Stimulated activated CD4-positive, alpha-beta T cell treated with anti-CD3 and anti-CD28 coated beads, Interleukin-2, amount 100 ng/mL, for 24 hours (primary cell): Measurements from ENCODE around the gene CPVL.

Experiments used
- DNase-seq, 2 donors: peaks; one replicate each; pipeline ENCODE4 v3.0.0-alpha.2; 2020

The CPVL gene

GRCh38 chr7:29090151-29090805, 56.1 kb downstream of the CPVL start:
- no peak for DNase-seq

GRCh38 chr7:29087840-29088170, 58.5 kb downstream of the CPVL start:
- no peak for DNase-seq

- DNase-seq = no peak
Observed at GRCh38 chr7:29086545-29086944, 59.8 kb downstream of the CPVL start.

- no peak for DNase-seq
Observed at GRCh38 chr7:29084832-29085231, 61.5 kb downstream of the CPVL start.

GRCh38 chr7:29080803-29081202, 65.5 kb downstream of the CPVL start:
- no peak for DNase-seq

- no peak for DNase-seq
Observed at GRCh38 chr7:29078311-29079260, 67.8 kb downstream of the CPVL start.

- no peak for DNase-seq
Observed at GRCh38 chr7:29077854-29078253, 68.5 kb downstream of the CPVL start.

- DNase-seq = no peak
Observed at GRCh38 chr7:29077176-29077575, 69.2 kb downstream of the CPVL start.

- no peak for DNase-seq
Observed at GRCh38 chr7:29076631-29077030, 69.7 kb downstream of the CPVL start.

- no peak for DNase-seq
Observed at GRCh38 chr7:29075606-29076005, 70.7 kb downstream of the CPVL start.

GRCh38 chr7:29071203-29071874, 75.0 kb downstream of the CPVL start:
- no peak for DNase-seq

GRCh38 chr7:29066641-29067040, 79.7 kb downstream of the CPVL start:
- DNase-seq = no peak

GRCh38 chr7:29065181-29065857, 81.0 kb downstream of the CPVL start:
- DNase-seq = no peak

- no peak for DNase-seq
Observed at GRCh38 chr7:29063872-29064271, 82.5 kb downstream of the CPVL start.

- DNase-seq = no peak
Observed at GRCh38 chr7:29063236-29063635, 83.1 kb downstream of the CPVL start.

GRCh38 chr7:29053105-29053872, 93.0 kb downstream of the CPVL start:
- no peak for DNase-seq

GRCh38 chr7:29046978-29047377, 99.4 kb downstream of the CPVL start:
- no peak for DNase-seq

- DNase-seq = no peak
Observed at GRCh38 chr7:29045258-29046086, 100.9 kb downstream of the CPVL start.

- DNase-seq = no peak
Observed at GRCh38 chr7:29044554-29044953, 101.8 kb downstream of the CPVL start.

- DNase-seq = no peak
Observed at GRCh38 chr7:29043576-29043975, 102.8 kb downstream of the CPVL start.

- no peak for DNase-seq
Observed at GRCh38 chr7:29042824-29043231, 103.5 kb downstream of the CPVL start.
